Fibroblast of skin of abdomen (primary cell): ENCODE results near the gene GPRC5B.

Experiments used
- DNase-seq: peaks from one replicate; pipeline ENCODE4 v3.0.0-alpha.2; 2013

GPRC5B gene

GRCh38 chr16:19809693-19810092 lies 75.0 kb downstream of the GPRC5B start:
- DNase-seq: no peak

- DNase-seq: no peak
Observed at GRCh38 chr16:19809121-19809635, 75.5 kb downstream of the GPRC5B start.

GRCh38 chr16:19808061-19808641 lies 76.5 kb downstream of the GPRC5B start:
- no peak for DNase-seq
